T47D (cell line): ENCODE results near the gene TFR2.

Experiments used
- DNase-seq, 2 experiments: peaks; one replicate each; pipeline versions ENCODE4 v3.0.0 to v3.0.0-alpha.2; 2011 to 2012; ENCODE audit warnings: low read depth in 1 of 2, low spot score in 1 of 2
- JUND ChIP-seq: IDR thresholded peaks from 2 replicates; pipeline ENCODE4 v1.6.1; 2012; ENCODE audit warnings: low read depth
- in situ Hi-C: cut with HindIII; loops from 2 replicates; pipeline ENCODE4 v1.10.0; 2016; ENCODE audit warnings: low sequenced_read_pairs, low pct_unique_long_range_greater_than_20kb

TFR2 gene

GRCh38 chr7:100682991-100683658, 41.8 kb upstream of the TFR2 start:
- TF ChIP-seq JUND, result no peak
- no peak for DNase-seq
- in situ Hi-C loops, result no loop called here

- DNase-seq, result no peak
- TF ChIP-seq JUND, result no peak
- in situ Hi-C loops, result no loop called here
Observed at GRCh38 chr7:100682228-100682741, 40.9 kb upstream of the TFR2 start.

- no peak for TF ChIP-seq JUND
- in situ Hi-C loops, result no loop called here
- DNase-seq, result no peak
Observed at GRCh38 chr7:100681491-100682227, 40.3 kb upstream of the TFR2 start.

GRCh38 chr7:100680576-100681271, 39.4 kb upstream of the TFR2 start:
- TF ChIP-seq JUND, result no peak
- DNase-seq, result no peak
- in situ Hi-C loops, result no loop called here

GRCh38 chr7:100679927-100680575, 38.7 kb upstream of the TFR2 start:
- no peak for TF ChIP-seq JUND
- DNase-seq, result no peak
- in situ Hi-C loops, result no loop called here

- TF ChIP-seq JUND, result no peak
- DNase-seq, result no peak
- in situ Hi-C loops, result no loop called here
Observed at GRCh38 chr7:100679129-100679926, 38.0 kb upstream of the TFR2 start.

GRCh38 chr7:100678291-100678984, 37.1 kb upstream of the TFR2 start:
- no peak for DNase-seq
- no peak for TF ChIP-seq JUND
- in situ Hi-C loops, result no loop called here

- in situ Hi-C loops, result no loop called here
- no peak for DNase-seq
- no peak for TF ChIP-seq JUND
Observed at GRCh38 chr7:100677308-100678267, 36.2 kb upstream of the TFR2 start.

GRCh38 chr7:100676501-100677306, 35.4 kb upstream of the TFR2 start:
- in situ Hi-C loops, result no loop called here
- no peak for DNase-seq
- no peak for TF ChIP-seq JUND
